ENCODE measurements around the gene MACROD2.

MACROD2 gene

DNA sequence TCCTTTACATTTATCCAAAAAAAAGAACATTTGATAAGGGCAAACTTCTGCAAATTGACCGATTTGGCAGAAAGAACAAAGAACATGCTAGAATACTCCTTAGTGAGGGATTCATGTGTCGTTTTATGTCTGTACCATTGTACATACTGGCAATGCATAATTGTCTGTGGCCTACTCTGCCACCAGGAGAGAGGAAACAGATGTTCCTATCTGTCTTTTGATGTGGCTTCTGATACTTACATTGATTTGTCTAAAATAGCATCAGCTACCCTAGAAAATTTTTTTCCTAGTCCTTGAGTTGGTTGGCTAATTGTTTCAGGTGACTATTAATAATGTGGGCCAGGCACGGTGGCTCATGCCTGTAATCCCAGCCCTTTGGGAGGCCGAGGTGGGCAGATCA is 1923.8 kb downstream of the MACROD2 start:
- DNase-seq: no peak

DNA sequence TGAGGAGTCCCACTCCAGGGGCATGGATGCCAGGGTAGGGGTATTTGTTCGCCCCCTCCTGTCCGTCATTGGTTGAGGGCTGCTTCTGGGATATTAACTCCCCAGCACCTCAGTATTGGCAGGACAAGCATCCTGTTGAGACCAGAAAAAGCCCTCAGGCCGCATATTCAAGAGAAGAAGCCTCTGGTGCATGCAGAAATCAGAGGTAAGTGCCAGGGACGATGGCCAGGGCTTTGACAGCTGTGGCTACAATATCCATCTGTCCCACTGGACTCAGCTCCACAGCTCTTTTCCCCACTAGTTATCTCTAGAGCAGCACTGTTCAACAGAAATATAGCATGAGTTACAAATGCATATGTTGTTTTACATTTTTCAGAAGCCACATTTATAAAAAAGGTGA is 1926.6 kb downstream of the MACROD2 start:
- no peak for DNase-seq

DNA sequence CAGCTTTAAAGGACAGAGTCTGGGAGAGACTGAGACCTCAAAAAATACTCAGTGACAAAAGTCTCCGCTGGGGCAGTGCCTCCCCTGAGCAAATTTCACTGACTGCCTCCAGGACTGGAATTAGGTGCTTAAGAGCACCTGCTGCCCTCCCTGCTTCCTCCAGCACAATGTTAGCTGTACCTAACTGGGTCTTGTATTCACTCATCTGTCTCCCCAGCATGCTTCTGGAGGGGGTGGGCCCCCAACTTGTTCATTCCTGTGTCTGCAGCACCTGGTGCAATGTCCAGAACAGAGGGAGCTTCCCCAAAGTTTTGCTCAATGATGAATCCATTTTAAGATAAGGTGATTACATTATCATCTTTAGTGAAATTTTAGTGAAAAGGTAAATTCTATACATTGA is 1927.2 kb downstream of the MACROD2 start:
- DNase-seq: no peak

DNA sequence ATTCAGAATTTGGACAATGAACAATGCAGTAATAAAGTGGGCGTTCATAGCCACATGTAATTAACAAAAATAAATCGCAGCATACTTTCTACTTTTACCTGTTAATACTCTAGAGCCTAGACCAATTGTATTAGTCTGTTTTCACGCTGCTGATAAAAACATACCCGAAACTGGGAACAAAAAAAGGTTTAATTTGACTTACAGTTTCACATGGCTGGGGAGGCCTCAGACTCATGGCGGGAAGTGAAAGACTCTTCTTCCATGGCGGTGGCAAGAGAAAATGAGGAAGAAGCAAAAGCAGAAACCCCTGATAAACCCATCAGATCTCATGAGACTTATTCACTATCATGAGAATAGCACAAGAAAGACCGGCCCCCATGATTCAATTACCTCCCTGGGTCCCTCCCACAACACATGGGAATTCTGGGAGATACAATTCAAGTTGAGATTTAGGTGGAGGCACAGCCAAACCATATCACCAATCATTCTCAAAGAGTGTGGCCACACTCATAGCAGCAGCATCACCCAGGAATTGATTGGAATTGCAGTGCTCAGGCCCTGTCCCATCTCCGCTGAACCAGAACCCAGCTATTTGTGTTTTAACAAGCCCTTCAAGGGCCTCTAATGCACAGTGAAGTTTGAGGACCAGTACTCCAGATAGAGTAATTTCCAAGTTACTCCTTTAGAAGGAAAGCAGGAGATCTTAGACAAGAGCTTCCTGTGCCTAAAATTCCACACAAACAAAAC is 1927.9 kb downstream of the MACROD2 start:
- no peak for DNase-seq

DNA sequence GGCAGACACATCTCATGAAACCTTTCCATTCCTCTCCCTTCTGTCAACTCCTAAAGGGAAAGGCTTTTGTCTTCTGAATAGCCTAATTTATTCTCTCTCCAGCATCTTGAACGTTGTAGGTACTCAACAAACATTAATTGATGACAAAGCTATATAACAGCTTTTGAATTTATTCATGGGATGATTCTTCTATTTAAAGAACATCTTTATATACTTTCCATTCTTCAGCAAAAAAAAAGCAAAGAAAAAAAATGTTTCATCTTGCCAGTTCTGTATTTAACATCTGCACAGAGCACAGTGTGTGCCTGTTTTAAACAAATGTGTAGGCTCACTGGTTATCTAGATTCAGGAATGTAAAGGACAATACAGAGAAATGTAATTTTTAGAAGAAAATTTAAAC is 1929.2 kb downstream of the MACROD2 start:
- DNase-seq: no peak

DNA sequence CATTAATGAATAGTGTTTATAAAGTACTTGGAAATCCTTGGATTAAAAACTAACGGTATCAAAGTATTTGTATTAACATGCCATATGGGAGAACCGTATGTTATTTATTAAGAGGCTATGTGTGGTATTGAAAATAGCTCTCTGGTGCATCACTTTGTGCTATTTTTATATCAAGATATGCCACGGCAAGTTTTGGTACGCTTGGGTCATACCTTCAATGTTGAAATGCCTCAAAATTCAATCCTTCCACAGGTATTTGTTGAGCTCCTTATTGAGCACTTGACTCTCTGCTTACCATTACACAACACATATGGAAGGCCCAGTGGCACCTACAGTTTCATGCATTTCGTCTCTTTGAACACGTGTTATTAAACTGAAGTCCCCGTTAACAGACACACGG is 1930.1 kb downstream of the MACROD2 start:
- no peak for DNase-seq

DNA sequence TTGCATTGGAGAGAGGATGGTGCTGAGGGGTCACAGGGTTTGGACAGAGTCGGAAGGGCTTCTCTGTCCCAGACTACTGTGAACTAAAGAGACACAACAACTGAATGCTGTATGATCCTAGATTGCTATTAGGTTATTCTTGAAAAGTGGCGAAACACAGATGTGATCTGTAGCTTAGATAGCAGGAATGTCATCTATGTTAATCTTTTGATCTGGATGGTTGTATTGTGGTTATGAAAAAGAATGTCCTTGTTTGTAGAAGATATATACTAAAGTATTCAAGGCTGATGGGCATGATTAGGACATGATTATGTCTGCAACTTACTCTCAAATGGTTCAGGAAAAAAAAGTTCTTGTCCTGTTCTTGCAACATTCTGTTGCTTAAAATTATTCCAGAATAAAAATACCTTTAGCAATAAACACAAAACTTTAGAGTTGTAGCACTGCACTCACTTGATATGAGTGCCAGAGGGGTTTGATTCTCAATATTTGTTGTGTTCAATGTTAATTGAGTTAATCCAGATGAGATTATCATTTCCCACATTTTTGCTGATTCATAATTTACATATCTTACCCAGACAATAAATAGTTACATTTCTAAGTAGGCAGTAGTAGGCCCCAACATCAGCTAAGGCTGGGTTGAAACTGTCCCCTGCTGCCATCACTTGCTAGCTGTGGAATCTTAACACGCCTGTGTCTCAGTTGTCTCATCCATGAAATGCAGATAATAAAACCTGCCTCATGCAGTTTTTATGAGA is 1932.8 kb downstream of the MACROD2 start:
- DNase-seq: no peak

DNA sequence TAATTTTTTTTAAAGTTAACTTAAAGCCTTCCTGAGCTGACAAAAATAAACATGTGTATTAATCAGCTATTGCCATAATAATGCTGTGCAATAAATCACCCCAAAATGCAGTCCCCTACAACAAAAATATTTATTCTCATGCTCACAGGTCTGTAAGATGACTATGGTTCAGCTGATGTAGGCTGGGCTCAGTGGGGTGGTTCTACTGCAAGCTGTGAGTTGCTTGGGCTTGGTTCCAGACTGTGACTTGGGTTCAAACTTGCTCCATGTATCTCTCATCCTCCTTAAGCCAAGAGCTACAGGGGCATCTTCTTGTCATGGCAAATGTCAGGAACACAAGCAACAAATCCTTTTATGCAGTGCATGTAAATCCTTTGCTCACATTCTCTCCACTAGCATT is 1933.6 kb downstream of the MACROD2 start:
- no peak for DNase-seq

DNA sequence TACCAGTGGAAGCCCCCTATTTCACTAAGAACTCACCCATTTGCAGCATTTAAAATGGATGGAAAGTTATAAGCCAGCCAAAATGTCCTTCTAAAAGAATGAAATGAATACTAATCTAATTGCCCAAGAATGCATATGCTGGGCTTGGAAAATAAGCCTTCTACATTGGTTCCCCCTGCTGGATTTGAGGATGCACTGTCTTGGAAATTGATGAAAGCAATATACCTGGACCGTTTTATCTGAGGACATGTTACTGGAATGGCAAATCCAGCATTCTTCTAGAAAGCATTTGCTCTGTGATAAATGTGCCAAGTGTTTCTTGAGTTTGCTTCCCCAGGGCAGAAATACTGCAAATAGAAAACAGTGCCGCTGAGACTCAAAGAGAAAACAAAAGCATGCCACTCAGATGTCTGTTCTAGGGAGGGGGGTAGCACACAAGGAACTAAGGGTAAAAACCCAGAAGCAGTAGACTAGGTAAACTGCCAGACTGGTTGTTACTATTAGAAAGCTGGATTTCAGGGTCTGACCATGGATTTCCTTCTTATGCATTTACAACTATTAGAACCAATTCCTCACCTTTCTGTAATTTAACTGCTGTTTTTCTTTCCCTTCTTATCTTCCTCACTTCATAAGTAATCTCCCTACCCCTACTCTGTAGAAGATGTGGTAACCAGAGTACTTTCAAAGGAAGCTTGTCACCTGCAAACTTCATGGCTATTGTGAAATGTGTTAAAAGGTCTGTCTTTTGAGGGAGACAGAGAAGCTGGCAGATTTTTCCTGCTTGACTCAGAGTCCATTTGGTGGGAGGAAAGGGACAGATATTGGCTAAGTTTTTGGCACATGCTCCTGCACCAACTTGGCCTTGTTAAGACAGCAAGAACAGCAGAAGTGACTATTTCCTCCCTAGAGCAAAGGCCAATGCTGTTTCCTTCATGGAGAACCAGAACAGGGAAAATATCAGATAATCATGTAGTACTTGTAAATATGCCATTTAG is 1935.3 kb downstream of the MACROD2 start:
- peak in 1 of 2 experiments; percentile 28 for DNase-seq

DNA sequence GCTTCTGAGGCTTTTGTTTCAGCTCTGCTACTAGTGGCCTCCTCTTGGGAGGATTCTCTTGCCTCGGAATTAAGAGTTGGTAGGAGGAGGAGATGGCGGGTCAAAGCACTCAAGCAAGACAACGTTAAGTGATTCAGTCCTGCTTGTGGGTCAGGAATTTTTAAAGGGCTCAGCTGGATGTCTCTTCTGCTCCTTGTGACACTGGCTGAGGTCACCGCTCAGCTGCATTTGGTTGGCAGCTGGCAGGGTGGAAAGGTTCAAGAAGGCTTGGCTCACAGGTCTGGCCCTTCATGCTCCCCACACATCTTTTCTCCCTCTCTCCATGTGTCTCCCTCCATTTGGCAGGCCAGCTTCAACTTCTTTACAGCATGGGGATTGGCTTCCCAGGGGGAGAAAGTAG is 1936.6 kb downstream of the MACROD2 start:
- DNase-seq: no peak

DNA sequence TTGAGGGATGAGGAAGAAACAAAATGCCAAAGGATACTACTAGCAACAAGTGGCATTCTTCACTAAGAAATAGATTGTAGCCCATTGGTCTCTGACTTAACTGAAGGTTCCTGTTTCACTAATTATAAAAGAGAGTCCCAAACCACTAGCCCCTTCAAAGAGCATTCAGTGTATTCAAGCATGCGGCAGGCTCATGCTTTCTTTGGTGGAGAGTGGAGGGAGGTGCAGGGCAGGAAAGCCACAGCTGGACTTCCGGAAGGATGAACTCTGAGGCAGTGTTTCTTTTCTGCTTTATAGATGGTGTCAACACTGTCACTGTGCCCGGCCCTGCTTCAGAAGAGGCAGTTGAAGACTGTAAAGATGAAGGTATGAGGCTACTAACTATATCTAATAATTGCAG is 1941.9 kb downstream of the MACROD2 start:
- DNase-seq: no peak

DNA sequence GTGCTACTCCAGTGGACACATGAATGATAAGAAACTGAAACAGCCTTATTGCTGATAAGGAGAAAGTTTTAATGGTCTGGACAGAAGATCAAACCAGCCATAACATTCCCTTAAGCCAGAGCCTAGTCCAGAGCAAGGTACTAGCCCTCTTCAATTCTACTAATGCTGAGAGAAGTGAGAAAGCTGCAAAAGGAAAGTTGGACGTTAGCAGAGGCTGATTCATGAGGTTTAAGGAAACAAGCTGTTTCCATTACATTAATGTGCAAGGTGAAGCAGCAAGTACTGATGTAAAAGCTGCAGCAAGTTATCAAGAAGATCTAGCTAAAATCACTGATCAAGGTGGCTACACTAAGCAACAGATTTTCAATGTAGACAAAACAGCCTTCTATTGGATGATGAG is 1943.5 kb downstream of the MACROD2 start:
- no peak for DNase-seq

DNA sequence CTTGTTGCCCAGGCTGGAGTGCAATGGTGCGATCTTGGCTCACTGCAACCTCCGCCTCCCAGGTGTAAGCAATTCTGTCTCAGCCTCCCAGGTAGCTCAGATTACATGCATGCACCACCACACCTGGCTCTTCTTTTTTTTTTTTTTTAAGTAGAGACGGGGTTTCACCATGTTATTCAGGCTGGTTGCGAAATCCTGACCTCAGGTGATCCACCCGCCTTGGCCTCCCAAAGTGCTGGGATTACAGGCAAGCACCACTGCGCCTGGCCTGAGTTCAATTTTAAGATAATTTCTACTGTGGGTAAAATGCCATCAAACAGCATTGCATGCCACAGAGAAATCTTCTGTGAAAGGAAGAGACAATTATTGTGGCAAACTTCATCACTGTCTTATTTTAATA is 1944.8 kb downstream of the MACROD2 start:
- DNase-seq: no peak

DNA sequence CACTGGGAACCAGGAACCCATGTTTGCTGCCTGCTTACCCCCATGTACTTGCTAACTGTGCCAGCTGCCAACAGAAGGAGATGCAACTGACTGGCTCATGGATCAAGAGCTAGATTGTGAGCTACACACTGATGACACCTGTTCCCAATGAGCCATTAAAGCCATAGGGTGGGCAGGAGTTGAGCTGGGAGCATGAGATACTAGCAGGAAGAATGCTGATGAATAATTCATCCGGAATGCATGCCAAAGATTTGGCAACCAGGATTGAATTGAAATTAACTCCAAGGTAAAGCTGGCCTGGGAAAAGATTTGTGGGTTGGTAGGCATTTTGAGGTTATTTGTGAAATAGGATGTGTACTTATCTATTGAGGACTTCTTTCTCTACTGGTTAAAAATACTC is 1946.8 kb downstream of the MACROD2 start:
- no peak for DNase-seq

DNA sequence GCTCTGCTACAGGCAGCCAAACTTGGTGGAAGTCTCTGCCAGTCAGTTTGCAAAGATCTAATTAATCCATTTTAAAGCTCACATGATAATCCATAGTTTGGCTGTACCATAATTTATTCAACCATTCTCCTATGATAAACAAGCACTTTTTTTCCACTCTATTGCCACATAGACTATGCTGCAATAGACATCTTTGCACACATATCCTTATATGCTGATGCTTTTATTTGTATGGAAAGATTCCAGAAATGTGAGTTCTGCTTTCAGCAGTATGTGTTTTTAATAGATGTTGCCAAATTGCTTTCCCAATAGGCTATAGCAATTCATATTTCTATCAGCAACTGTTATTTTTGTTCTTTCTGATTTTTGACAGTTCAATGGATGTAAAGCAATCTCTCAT is 1950.0 kb downstream of the MACROD2 start:
- DNase-seq: no peak

DNA sequence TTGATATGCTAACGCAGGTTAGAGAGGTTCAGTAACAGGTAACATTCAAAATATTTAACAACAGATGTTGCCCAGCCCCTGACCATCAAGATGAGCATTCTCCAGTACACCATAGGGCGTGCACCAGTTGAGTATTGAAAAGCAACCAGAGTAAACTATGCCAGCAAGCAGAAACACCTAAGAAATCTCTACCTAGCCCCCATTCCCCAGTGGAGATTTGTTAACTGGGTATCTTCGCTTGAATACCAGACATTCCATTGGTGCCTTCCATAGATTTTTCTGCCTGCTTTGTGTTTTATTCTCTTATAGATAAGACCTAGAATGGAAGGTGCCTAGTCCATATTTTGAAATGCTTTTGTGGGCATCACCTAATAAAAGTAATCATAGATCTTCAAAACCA is 1954.1 kb downstream of the MACROD2 start:
- no peak for DNase-seq

DNA sequence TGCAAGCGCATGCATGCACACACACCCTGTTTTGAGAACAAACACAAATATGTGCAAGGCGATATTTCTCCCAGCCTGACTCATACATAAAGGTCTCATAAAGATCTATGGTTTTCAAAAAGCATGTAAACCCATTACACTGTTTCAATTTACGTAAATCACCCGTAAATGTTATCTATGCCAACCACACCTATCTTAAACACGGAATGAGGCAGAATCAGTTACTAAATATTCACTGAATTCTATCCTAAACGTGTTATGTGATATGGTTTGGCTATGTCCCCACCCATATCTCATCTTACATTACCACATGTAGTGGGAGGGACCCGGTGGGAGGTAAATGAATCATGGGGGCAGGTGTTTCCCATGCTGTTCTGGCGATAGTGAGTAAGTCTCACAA is 1956.3 kb downstream of the MACROD2 start:
- DNase-seq: no peak

DNA sequence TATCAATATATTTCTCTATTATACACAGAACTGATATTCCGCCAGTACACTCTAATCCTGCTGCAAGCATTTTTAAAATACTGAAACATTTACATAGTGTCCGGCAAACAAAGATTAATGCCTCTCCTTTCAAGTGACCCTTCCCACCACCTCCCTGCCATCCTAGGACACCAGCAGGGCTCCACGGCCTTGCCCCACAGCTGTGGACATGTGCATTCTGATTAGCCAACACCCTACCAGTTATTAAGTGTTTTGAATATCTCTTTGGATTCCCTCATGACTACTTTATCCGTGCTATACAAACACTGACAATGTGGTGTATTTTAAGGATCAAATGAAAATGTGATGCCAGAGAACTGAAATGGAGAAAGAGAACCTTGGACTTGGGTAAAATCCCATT is 1962.8 kb downstream of the MACROD2 start:
- DNase-seq: no peak

DNA sequence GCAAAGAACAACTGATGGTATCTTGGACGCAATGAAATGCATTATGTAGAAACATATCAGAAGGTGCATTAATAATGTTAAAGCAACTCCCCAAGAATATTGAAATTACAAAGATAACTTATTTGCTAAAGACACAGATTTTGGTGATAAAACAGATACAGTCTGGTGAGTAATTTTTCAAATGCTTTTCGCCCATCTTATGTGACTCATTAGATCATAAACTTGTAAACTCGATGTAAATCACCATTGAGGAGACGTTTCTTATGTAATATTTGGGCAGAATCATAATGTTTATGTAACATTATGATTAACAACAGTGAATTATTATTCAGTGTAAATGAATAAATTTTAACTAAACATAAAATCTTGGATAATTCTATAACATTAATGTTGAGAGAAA is 1969.8 kb downstream of the MACROD2 start:
- no peak for DNase-seq

DNA sequence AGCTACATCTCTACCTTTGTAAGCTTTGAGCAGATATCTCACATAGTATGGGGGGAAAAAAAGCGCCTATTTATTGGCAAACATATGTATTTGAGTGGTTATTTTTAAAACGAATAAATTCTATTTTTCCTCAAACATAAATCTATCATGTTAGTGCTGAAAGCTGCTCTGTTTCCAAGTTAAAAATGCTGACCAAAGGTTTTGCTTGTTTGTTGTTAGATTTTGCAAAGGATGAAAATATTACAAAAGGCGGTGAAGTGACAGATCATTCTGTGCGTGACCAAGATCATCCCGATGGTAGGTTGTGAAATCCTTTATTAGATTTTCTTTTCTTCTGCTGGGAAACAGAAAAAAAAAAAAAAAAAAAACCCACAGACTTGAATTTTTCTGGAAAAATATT is 1972.0 kb downstream of the MACROD2 start:
- no peak for DNase-seq

DNA sequence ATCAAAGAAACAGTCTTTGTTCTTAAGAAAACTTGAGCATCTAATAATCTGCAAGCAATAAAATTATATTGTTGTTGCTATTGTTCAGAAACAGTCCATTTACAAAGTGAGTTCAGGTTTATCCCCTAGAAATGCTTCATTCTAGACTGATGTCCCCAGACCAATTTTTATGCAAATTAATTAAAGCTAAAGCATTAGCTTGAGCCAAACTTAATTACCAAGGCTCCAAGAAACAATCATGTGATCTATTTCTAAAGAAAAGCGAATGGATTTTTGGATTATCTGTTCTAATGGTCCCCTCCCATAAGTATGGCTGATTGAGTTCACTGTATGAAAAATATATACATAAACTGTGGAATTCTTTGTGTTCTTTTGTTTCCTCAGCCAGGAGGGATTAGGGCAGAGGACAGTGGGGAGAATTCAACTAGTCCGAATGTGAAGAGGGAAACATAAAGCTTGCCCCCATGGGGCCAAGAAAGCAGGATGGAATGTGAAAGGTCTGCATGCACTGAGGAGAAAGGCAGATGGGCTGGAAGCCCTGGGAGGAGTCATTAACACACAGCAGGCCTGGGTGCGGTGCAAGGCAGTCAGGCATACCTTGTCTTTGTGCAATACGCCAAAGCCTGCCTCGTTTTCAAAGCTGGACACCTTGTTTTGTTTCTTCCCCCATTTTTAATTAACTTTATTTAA is 1980.9 kb downstream of the MACROD2 start:
- DNase-seq: no peak

DNA sequence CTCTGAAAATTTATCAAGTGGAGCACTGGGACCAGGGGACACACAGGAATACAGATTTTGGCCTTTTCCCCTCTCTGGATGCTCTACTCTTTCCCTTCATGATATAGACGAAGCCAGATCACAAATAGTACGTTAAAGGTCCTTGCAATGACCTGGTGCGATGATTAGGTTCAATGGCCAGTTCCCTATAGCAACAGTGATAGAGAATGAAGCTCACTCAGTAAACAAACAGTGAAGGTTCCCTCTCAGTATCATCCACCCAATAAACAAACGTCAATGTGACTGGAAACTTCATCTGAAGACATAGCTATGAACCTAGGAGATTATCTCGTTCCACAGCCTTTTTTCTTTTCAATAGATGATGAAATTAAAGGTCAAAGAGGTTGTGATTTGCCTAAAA is 1981.7 kb downstream of the MACROD2 start:
- DNase-seq: no peak

DNA sequence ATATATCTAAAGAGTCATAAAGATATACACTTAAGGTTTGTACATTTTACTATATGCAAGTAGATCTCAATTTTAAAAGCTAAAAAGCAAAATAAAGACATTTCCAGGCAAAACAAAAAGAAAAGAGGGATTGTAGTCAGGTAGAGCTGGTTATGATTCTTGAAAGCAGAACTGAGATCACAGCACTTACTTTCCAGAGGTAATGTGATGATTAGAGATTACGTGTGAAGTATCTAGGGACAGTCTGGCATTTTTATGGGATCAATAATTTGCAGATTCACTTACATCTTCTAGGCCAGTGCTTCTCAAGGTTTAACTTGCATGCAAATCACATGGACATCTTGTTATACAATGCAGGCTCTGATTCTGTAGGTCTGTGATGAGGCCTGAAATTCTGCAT is 1982.4 kb downstream of the MACROD2 start:
- no peak for DNase-seq
